ENCODE measurements around the gene RPS6KA2.

The RPS6KA2 gene

DNA sequence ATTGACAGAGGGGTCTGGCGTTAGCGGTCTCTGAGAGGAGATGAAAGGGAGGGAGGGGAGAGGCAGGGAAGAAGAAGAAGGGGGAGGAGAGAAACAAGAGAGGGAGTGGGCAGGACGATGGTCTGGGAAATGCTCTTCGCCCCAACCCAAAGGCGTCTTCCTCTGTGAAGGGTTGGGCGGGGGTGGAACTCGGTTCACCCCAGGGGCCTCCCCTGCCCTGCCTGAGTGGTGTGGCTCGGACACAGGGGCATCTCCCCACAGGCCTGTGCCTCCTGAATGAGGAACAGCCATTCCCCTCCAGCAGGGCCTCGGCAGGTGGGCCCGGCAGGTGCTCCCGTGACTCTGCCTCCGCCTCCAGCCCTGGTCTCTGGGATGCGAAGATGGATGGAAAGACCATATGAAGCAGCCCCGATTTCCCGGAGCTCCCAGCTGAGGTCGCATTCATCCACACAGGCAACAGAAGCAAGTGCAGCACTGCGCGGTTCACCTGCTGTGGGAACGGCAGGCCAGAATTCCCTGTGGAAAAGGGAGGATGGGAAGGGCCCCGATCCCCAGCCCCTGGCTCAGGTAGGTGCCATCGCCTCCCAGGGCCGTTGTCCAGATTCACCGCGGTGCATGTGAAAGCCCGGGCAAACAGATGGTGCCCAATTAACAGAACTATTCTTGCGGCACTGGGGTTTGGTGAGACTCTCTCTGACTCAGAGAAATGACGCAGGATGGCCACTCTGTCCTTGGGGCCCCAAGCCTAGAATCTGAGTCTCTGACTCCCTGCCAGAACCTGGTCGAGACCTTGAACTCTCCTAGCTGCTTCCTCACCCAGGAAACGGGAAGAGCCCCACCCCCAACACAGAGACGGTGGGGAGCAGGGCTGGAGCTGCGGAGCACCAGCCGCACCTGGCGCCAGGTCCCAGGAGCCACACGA lies 29.4 kb upstream of the RPS6KA2 start:
- no peak for DNase-seq (ENCODE audit: low read depth)

DNA sequence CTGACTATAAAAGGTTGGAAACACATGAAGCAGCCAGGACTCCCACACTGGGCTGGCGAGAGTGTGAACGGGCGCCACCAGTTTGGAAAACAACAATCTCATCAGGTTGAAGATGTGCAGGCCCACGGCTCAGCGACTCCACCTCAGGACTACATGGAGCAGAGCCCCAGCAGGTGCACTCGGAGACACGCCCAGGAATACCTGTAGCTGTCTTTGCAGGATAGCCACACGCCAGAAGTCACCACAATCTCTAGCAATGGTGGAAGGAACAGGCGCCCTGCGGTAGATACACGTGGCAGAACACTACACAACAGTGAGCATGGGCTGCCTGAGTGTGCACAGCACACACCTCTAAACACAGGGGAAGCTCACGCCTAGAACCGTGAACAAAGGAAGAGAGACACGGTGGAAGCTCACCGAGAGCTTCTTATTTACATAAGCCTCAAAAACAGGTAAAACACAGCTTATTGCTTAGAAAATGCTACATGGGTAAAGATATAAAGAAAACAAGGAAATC lies 28.7 kb upstream of the RPS6KA2 start:
- DNase-seq (ENCODE audit: low read depth): no peak

DNA sequence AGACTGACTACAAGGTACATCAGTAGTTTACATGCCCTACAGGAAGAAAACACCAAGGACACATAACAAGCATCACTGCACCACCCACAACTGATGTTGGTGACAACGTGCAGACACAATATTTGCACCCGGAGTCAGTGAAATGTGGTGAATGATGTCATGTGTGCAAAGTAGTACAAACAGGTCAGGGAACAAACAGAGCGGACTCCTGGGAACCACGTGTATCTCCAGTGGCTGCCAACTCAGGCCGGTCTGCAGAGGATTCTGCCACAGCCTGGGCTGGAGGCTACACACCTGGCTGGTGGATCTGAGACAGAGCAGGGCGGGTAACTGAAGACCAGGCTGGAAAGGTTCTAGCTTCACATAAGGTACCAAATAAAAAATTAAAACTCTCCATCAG lies 28.2 kb upstream of the RPS6KA2 start:
- no peak for DNase-seq (ENCODE audit: low read depth)

DNA sequence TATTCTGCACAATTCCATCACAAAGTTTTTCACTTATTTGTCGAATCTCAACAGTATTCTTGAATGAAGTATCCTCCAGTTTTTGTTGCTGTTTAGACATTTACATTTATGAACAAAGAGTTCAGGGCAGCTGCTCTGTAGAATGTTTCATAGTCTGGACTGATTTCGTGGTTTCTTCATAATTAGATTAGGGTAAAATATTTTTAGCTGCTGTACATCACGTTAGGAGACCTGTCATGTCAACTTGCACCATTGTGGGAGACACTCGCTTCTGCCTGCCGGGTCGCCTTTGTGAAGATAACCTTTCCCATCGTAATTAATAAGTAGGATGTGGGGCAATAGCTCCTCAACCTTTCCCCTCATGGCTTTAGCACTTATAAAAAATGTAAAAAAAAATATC lies 27.5 kb upstream of the RPS6KA2 start:
- DNase-seq (ENCODE audit: low read depth): no peak

DNA sequence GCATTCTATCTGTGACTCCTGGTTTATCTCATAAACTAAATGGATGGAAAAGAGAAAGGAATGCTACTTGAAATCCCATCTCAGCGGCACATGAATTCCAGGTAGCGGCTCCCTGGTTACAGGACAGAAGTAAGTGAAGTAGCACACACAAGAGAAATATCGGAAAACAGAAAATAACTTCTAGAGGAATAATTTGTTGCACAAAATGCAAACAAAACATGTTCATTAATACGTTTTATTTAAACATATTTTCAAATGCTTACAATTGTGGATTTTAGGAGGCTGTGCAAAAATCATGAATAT lies 26.5 kb upstream of the RPS6KA2 start:
- no peak for DNase-seq (ENCODE audit: low read depth)

DNA sequence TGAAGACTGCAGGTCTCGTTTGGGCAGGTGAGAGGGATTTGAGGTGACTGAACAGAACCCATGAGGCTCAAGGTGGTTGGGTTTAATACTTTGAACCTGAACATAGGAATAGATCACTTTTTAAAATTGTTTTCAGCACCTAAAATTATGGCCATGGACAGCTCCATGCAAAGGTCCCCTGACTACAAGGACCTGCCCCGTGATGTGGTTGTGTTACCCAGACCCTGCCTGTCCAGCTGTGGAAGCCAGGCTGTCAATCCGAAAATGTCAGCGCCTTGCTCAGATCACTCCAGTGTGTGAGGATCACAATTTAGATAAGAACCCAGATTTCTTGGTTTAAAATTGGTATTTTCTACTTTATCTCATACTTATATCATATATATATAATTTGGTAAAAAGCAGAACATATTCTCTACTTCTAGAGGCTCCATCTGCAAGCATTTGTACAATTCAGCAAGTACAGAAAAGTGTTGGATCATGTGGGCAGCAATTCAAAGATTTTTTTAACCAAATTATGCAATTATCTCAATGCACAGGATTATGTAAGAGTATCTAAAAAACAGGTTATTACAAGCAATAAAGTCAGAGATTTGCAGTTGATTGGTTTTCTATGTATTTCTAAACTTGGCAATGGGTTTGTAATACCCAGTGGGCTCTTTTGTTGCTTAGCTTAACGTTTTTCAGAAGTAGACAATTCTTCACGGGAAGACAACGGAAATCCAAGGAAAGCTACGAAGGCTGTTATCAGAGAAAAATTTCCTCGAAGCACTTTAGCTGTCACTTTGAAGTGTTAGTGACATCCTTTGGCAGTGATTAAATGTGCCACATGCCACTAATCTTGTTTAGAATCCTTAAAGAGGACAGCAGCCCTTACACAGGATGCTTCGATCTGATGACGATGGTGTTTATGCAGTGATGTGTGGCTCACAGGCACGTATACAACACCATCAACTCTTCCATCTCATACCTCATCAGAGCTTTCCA lies 24.1 kb upstream of the RPS6KA2 start:
- no peak for DNase-seq (ENCODE audit: low read depth)

DNA sequence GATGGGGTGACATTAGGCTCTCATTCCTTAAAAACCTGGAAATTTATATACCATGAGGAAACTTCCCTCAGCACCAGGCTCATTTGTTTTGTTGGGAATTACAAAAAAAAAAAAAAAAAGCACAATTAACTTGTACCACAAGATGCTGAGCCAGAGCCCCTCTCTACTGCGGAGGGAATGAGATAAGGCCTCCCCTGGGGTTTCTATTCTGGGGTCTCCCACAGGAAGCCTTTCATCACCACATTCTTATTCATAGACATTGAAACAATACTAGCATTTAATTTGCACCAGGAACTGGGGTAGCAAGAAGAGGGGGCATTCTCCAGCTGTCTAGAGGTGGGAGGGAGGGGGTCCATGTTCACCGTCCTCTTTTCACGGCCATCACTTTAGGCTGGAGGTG lies 23.0 kb upstream of the RPS6KA2 start:
- DNase-seq (ENCODE audit: low read depth): no peak

DNA sequence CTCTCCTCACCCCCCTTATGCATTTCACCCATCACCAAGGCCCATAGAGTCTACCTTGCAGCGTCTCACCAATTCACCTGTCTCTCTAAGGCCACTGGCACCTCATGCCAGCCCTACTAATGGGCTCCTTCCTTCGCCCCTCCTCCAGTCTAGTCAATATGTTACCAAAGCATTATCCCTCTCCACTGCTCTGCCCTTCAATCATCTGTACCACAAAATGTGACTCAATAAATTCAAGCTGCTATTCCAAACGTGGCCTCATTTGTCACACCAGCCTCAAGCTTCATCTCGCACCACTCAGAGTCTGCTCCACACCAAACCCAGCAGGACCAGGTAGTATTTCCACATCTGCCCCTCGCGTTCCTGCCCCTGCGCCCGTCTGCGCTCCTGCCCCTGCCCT lies 21.8 kb upstream of the RPS6KA2 start:
- DNase-seq (ENCODE audit: low read depth): no peak

DNA sequence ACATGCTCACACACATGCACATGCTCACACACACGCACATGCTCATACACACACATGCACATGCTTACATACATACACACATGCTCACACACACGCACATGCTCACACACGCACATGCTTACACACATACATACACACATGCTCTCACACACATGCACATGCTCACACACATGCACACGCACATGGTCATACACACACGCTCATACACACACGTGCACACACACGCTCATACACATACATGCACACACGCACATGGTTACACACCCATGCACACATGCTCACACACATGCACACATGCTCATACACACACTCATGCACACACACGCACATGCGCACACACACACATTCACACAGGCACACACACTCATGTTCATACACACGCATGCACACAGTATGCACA lies 20.8 kb upstream of the RPS6KA2 start:
- no peak for DNase-seq (ENCODE audit: low read depth)

DNA sequence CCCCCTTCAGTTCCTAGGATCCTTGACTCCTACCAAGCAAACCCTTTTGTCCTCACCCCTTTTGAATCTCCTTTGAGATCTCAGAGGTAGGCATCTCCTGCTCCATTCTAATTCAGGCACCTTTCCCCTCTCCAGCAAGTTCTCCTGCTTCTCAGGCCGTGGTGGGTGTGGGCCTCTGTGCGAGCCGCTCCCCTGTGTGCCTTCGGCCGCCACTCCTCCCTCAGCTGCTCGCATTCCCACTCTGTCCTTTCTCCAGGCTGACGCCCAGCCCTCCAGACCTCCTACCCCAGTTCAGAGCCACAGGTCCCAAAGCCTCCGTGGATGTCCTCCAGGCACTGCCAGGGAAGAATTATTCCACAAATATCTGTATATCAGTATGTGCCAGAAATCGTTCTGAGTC lies 19.7 kb upstream of the RPS6KA2 start:
- DNase-seq (ENCODE audit: low read depth): no peak

DNA sequence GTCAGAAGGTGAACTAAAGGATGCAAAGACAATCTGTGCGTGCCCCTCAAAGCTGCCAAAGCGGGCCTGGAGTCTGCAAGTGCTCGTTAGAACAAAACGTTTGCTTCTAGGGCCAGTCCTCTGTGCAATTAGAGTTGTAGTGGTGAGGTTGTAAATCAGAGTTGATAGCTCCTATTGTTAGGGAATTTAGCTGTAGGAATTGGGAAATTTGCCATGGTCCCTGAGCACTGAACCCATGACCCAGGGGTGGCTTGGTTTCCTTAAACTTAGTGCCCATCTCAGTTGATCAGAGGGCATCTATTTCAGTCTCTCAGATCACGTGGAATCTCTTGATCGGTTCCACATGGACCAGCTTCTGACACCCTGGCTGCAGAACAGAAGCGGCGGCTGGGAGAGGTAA lies 18.8 kb upstream of the RPS6KA2 start:
- DNase-seq (ENCODE audit: low read depth): no peak

DNA sequence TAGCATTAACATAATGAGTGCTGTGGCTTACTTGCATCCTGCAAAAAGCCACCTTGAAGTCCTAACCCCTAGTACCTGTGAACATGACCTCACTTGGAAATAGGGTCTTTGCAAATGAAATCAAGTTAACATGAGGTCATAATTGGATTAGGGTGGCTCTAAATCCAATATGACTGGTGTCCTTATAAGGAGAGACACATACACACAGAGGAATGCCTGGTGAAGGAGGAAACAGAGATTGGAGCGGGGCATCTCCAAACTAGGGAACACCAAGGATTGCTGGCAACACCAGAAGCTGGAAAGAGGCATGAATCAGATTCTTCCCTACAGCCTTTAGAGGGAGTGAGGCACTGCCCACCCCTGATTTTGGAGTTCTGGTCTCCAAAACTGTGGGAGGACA lies 17.6 kb upstream of the RPS6KA2 start:
- DNase-seq (ENCODE audit: low read depth): no peak

DNA sequence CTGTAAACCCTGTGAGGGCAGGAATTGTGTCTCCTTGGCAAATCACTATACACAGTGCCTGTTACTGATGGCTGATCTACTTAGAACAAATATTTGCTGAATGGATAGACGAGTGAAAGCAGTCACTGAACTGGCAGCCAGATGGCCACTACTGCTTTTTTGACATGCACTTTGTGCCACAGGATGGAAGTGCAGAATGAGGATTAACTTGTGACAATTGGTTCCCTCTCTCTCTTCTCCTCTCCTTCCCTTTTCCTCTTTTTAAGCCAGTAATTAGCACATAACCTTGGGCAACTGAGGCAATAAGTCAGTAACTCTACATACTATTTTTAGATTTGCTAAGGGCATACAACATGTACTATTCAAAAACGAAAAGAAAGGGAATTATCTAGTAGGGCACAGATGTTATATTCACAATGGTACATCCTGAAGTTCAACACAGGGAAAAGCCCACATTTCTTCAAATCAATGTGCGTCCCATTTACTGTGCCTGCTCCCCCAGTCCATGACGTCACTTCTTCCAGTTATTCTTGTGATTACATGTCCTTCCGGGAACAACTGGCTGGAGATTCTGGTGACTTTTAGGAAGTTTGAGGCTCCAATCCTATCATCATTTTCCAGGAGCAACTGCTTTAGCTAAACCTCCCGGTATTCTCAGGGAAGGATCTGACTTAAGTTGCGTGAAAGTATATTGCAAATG lies 17.0 kb upstream of the RPS6KA2 start:
- no peak for DNase-seq (ENCODE audit: low read depth)

DNA sequence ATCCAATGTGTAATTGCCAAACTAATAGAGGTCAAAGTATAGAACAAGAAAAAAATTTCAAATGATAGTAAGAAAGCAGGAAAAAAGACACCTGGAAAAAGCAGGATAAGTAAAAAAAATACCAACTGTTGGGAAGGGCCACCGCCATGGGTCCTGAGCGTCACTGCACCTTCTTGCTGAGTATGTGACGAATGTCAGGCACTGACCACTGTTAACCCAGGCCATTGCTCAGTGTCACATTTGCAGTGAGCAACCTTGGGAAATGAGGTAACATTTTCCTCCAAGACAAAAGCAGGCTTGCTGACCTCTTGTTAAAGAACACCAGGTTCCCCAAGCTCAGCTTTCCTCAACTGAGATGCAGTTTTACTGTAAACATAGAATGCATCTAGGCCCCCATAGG lies 15.6 kb upstream of the RPS6KA2 start:
- DNase-seq (ENCODE audit: low read depth): no peak

DNA sequence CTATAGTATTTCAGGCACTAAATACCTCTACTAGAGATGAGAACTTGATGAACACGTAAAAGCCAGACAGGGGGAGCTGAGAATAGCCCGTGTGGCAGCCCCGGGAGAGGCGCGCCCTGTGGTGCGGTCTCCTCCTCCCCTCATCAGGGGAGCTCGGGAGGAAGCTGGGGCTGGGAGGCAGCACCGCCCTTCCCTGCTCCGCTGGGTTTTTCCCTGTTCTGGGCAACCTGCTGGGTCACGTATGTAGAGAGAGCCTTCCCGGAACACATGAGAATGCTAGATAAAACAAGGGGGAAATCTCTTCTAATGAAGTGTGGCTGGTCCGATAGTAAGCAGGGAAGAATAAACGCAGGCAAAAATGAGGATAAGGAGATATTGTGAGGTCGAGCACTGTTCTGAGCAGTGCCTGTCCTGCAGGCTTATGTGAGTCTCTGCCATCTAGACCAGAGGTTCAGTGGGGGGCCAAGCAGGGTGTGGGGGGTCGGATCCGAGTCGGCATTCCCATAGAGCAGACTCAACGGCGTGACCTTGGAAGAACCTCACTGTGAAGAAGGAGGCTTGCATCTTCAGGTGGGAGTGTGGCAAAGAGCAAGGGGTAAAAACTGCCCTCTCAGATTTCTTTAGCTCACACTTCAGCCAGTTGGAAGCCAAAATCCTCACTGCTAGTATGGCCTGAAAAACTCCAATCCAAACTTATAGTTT lies 13.4 kb upstream of the RPS6KA2 start:
- no peak for DNase-seq (ENCODE audit: low read depth)

DNA sequence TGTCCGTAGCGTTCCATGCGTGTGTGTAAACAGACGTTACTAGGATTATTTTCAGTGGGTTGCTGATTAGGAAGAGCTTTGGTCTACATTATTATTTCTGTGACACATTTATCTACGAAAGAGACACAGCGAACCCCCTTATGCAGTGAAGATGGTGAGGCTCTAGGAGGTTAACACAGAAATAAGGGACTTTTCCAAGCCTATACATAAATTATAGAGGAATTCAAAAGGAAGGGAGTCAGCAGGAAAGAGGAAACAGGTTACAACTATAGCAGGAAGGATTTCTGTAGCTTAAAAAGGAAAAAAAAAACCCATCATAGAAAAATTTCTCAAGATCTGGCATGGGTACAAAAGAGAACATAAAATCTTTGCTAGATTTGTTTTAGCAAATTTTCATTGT lies 12.9 kb upstream of the RPS6KA2 start:
- DNase-seq (ENCODE audit: low read depth): no peak

DNA sequence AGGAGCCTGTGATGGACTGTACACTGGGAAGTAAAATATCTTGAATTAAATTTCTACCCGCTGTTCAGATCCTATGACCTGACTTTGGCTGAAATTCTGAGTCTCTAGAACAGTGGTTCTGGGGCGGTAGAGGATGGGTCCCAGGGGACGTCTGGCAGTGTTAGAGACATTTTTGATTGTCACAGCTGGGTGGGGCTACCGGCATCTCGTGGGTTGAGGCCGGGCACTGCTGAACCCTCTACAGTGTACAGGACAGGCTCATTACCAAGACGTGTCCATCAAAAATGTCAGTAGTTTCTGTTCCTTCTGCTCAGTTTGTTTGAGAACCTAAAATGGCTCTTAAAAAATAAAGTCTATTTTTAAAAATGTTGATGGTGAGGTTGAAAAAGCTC lies 11.5 kb upstream of the RPS6KA2 start:
- no peak for DNase-seq (ENCODE audit: low read depth)

DNA sequence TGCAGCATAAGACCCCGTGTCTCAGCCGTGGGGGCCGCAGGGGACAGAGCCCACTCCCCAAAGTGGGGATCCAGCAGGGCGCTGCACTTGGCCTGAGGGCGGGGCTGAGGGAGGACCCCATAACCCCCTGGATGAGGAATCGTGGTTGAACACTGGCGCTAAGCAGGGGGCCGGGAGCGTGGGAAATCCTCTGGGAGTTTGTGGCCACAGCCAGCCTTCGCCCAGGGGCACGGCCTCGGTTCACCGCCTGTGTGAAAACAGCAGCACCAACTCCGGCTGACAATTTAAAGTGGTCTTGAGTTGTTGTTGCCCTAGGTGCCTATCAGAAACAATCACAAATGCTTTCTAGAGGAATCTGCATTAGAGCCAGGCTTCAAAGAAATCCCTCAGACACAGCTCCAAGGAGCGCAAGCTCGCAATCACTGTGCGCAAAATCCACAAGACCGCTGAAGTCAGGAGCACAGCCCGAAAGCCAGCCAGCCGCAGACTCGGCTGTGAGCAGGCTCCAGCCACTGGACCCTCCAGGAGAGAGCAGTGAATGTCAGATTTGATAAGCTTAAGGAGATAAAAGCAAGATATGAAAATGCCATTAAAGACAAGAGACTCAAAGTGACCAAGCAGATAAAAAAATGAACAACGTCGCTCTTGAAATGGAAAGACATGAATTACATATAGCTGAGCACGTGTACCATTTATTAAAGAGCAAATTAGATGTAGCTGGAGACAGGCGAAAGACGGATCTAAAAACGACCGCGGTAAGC lies 10.9 kb upstream of the RPS6KA2 start:
- DNase-seq (ENCODE audit: low read depth): no peak

DNA sequence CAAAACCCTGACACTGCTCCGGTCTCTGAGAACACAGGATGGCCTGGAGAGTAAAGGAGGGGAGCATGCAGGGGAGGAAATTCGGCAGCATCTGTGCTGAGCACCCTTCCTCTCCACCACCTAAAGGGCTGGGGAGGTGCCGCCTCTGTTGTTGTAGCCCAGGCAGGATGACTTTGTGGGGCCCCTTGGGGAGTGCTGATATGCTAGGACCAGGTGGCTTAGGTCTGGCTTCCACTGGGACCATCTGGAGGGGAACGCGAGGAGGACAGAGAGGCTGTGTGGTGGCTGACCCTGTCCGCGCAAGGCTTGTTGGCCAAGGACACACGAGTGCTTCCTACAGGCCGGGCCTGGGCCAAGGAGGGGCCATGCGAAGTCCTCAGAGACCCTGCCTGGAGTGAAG lies 9.9 kb upstream of the RPS6KA2 start:
- no peak for DNase-seq (ENCODE audit: low read depth)

DNA sequence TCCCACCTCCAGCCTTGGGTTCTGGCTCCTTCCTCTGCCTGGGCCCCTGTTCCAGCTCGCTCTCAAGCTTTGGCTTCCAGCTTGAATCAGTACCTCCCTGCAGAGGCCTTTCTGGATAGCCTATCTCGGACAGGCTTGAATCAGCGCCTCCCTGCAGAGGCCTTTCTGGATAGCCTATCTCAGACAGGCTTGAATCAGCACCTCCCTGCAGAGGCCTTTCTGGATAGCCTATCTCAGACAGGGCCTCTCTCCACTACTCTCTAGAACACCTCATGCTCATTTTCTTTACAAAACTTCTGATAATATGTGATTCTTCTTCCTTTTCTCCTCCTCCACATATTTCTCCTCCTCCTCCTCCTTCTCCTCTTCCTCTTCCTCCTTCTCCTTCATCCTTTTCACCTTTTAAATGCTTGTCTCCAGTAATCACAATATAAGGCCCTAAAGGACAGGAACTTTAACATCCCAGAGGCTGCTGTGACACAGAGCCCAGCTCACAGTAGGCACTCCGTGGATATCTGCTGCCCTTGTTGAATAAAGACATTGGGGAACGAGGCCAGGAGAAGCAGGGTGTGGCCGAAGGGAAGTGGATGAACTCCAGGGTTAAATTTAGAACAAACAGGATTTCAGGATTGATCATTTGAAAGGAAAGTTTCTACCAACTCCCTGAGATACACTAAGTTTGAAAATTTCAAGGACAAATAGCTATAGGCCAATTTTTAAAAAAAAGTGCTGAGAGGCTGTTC lies 9.3 kb upstream of the RPS6KA2 start:
- DNase-seq (ENCODE audit: low read depth): no peak
